ENCODE results near the gene DNAI4. TPM values are rescaled to one million over a fixed set of nuclear protein-coding genes. Genes with fewer than 3 reads are reported as not detected.

Gene DNAI4
- total and polyA plus RNA-seq, 2 of the 8 experiments (the other 6 are each of a cell fraction or from before 2014, with no cell fraction given), result 0.32 to 2.1 TPM

DNA sequence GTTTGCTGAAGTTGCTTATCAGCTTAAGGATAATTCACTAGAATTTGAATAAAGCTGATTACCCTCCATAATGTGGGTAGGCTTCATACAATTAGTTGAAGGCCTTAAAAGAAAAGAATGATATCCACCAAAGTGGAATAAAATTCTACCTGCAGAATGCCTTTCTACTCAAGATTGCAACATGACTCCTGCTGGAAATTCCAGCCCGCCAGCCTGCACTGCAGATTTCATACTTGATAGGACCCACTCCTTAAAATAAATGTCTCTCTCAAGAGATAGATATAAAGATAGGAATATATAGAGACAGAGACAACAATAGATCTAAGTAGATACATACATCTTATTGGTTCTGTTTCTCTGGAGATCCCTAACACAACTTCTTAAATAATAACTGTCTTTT is 99.9 kb downstream of the DNAI4 start:
- no peak for DNase-seq (ENCODE audit: low read depth in 1 of 2, low spot score in 2 of 2)
- POLR2A ChIA-PET (ENCODE audit: partially characterized antibody), result no interaction called here

More for the DNA sequence above, 99.9 kb downstream of the DNAI4 start:
- no peak overlapping the region for H4K5ac ChIP-seq (ENCODE audit: insufficient read length, low read depth, low read length)
- no peak overlapping the region for H3K4me2 ChIP-seq (ENCODE audit: insufficient read depth in 1 of 2, low read depth in 2 of 2, low read length in 2 of 2)
- H2BK5ac ChIP-seq (ENCODE audit: low read depth, low read length), result no peak overlapping the region
- no peak overlapping the region for H2AK5ac ChIP-seq (ENCODE audit: low read depth, low read length)
- no peaks in the 10 kb centered on the region for H3K79me2 ChIP-seq (ENCODE audit: control insufficient read depth in 1 of 2, insufficient read depth in 2 of 2, low read length in 2 of 2)
- no peak overlapping the region for H3K27ac ChIP-seq (ENCODE audit: low read depth, low read length)
- WGBS, 2 experiments (ENCODE audit: extremely low coverage in 1 of 2, insufficient coverage in 1 of 2, insufficient read length in 1 of 2, insufficient replicate concordance in 2 of 2, low coverage in 1 of 2, low lambda C conversion rate in 2 of 2, missing lambda C conversion rate in 1 of 2), result 79% methylated on average over 1 of the region's 1 CpG; no CpG with 5 or more reads in 1 of the 2 experiments
- no peaks in the 10 kb centered on the region for H3K36me3 ChIP-seq (ENCODE audit: control insufficient read depth in 2 of 4, insufficient read depth in 4 of 4, low read length in 3 of 4)
- H3K23ac ChIP-seq (ENCODE audit: insufficient read length), result no peak overlapping the region
- H3K9ac ChIP-seq (replicated peaks in 1 of 4; ENCODE audit: extremely low read depth in 1 of 4, low read depth in 3 of 4, low read length in 3 of 4), result no peak overlapping the region
- no peak overlapping the region for H3K14ac ChIP-seq (ENCODE audit: insufficient read length)
- no peak overlapping the region for H2AFZ ChIP-seq (ENCODE audit: low read length)
- H3K23me2 ChIP-seq (ENCODE audit: low read depth, low read length), result no peaks in the 10 kb centered on the region
- CTCF ChIA-PET (ENCODE audit: partially characterized antibody), result no interaction called here
- H2BK120ac ChIP-seq (replicated peaks; ENCODE audit: low read depth, low read length), result no peak overlapping the region
- H3K4me3 ChIP-seq (ENCODE audit: extremely low read depth in 1 of 4, insufficient read depth in 2 of 4, low read depth in 3 of 4, low read length in 4 of 4), result no peak overlapping the region
- no peak overlapping the region for H4K91ac ChIP-seq (replicated peaks; ENCODE audit: insufficient read length, low read length)
- FAIRE-seq, result no peak
- H3K27me3 ChIP-seq (replicated peaks in 1 of 4; ENCODE audit: control insufficient read depth in 3 of 4, extremely low read depth in 1 of 4, insufficient read depth in 3 of 4, low read length in 3 of 4), result no peaks in the 10 kb centered on the region
- TF ChIP-seq, protein P1, sequence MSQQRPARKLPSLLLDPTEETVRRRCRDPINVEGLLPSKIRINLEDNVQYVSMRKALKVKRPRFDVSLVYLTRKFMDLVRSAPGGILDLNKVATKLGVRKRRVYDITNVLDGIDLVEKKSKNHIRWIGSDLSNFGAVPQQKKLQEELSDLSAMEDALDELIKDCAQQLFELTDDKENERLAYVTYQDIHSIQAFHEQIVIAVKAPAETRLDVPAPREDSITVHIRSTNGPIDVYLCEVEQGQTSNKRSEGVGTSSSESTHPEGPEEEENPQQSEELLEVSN (IDR thresholded peaks at IDR 0.05), result no peak
- TF ChIP-seq RNF2 (IDR thresholded peaks at IDR 0.05; ENCODE audit: borderline replicate concordance, low read depth, low read length, missing control alignments, poor library complexity, severe bottlenecking), result no peak
- no peak for TF ChIP-seq SP1 (IDR thresholded peaks at IDR 0.05; ENCODE audit: low read depth, low read length)
- TF ChIP-seq, protein P2, sequence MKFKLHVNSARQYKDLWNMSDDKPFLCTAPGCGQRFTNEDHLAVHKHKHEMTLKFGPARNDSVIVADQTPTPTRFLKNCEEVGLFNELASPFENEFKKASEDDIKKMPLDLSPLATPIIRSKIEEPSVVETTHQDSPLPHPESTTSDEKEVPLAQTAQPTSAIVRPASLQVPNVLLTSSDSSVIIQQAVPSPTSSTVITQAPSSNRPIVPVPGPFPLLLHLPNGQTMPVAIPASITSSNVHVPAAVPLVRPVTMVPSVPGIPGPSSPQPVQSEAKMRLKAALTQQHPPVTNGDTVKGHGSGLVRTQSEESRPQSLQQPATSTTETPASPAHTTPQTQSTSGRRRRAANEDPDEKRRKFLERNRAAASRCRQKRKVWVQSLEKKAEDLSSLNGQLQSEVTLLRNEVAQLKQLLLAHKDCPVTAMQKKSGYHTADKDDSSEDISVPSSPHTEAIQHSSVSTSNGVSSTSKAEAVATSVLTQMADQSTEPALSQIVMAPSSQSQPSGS (IDR thresholded peaks at IDR 0.05; ENCODE audit: low read length), result no peak
- TF ChIP-seq RXRA (IDR thresholded peaks at IDR 0.05; ENCODE audit: insufficient read depth, low read depth, low read length), result no peak
- TF ChIP-seq POU5F1 (IDR thresholded peaks at IDR 0.05; ENCODE audit: low read depth, low read length), result no peak
- no peak for TF ChIP-seq SP2 (IDR thresholded peaks at IDR 0.05; ENCODE audit: low read length)
- no peak for TF ChIP-seq SRF (IDR thresholded peaks at IDR 0.05; ENCODE audit: low read depth, low read length)
- TF ChIP-seq, protein P3, sequence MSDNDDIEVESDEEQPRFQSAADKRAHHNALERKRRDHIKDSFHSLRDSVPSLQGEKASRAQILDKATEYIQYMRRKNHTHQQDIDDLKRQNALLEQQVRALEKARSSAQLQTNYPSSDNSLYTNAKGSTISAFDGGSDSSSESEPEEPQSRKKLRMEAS (IDR thresholded peaks at IDR 0.05), result no peak
- no peak overlapping the region for H3K56ac ChIP-seq (replicated peaks; ENCODE audit: insufficient read length, low read depth, low read length)
- no peak overlapping the region for H3K4ac ChIP-seq (replicated peaks; ENCODE audit: insufficient read length, low read depth, low read length)
- H4K8ac ChIP-seq (ENCODE audit: extremely low read depth, insufficient read depth, low read length), result no peak overlapping the region
- H4K20me1 ChIP-seq (replicated peaks in 1 of 2; ENCODE audit: control insufficient read depth in 1 of 2, insufficient read depth in 2 of 2, low read length in 2 of 2), result no peaks in the 10 kb centered on the region
- no peaks in the 10 kb centered on the region for H3K79me1 ChIP-seq (ENCODE audit: low read depth, low read length)
- H3K18ac ChIP-seq (ENCODE audit: extremely low read depth, low read length), result no peak overlapping the region
- H3K9me3 ChIP-seq (ENCODE audit: insufficient read depth in 2 of 2, low read depth in 1 of 2, low read length in 1 of 2), result no peaks in the 10 kb centered on the region
- no peak overlapping the region for H2BK15ac ChIP-seq (ENCODE audit: low read length)
- no peak overlapping the region for H2BK12ac ChIP-seq (ENCODE audit: low read depth, low read length)
- H3K4me1 ChIP-seq (replicated peaks in 1 of 4; ENCODE audit: control insufficient read depth in 3 of 4, insufficient read depth in 4 of 4, low read length in 3 of 4), result no peaks in the 10 kb centered on the region
- no peak overlapping the region for H2BK20ac ChIP-seq (ENCODE audit: low read length)

All from H1 (cell line).